SK-N-DZ (cell line): ENCODE data around the gene ALPK3.

Experiments used
- DNase-seq: peaks from one replicate; pipeline ENCODE4 v3.0.0-alpha.2; 2015; ENCODE audit warnings: low spot score

Gene ALPK3

GRCh38 chr15:84890670-84891162 lies 73.6 kb downstream of the ALPK3 start:
- no peak for DNase-seq

- no peak for DNase-seq
These were observed 74.2 kb downstream of the ALPK3 start for GRCh38 chr15:84891339-84891738.

GRCh38 chr15:84892786-84893307 lies 75.7 kb downstream of the ALPK3 start:
- DNase-seq: no peak

- no peak for DNase-seq
These were observed 76.5 kb downstream of the ALPK3 start for GRCh38 chr15:84893607-84894006.

GRCh38 chr15:84894736-84895425 lies 77.7 kb downstream of the ALPK3 start:
- no peak for DNase-seq

DNA sequence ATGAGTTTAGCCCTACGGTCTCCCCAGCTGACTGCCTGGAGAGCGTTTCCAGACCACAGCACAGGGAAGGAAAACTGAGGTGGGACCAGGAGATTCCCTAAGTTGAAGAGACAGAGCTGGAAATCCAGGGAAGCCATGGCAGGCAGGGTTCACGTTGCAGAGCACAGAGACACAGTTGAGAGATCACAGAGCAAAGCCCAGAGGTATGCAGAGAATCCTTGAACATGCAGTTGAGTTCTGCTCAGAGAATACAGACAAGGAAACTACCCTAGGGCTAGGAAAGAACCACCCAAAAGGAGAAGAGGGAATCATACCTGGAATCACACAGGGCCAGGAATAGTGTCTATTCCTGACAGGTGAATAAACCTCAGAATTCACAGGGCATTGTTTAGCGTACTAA lies 81.6 kb downstream of the ALPK3 start:
- DNase-seq: no peak

DNA sequence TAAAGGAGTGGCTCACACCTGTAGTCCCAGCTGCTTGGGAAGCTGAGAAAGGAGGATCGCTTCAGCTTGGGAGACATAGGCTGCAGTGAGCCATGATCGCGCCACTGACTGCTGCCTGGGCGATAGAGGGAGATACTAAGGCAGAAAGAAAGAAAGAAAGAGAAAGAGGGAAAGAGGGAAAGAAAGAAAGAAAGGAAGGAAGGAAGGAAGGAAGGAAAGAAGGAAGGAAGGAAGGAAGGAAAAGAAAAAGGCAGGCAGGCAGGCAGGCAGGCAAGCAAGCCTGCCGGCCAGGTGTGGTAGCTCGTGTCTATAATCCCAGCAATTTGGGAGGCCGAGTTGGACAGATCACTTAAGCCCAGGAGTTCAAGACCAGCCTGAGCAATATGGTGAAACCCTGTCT lies 82.6 kb downstream of the ALPK3 start:
- no peak for DNase-seq

DNA sequence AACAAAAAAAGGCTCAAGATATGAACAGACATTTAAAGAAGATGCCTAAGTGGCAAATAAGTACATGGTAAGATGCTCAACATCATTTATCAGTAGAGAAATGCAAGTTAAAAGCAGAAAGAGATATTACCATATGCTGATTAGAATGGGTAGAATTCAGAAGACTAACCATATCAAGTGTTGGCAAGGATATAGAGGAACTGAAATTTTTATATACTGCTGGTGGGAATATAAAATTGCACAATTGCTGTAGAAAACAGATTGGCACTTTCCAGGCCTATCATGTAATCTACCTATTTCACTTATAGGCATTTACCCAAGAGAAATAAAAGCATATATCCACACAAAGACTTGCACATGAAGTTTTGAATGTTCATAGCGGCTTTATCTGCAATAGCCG lies 84.4 kb downstream of the ALPK3 start:
- DNase-seq: no peak

GRCh38 chr15:84903751-84904150 lies 86.6 kb downstream of the ALPK3 start:
- DNase-seq: no peak

DNA sequence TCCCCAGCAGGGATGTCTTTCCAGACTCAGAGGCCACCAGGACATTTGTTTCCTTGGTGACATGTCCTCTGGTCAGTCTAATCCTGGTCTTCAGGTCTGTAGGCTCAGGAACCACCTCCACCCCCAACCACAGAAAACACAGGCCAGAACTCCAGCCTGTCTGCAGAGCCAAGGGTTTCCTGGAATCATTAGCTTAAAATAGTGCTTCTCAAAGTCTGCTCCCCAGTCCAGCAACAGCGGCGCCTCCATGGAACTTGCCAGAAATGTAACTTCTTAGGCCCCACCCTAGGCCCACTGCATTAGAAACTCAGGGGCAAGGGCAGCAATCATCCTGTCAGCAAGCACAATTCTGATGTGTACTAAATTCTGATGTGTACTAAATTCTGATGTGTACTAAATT lies 87.3 kb downstream of the ALPK3 start:
- no peak for DNase-seq

DNA sequence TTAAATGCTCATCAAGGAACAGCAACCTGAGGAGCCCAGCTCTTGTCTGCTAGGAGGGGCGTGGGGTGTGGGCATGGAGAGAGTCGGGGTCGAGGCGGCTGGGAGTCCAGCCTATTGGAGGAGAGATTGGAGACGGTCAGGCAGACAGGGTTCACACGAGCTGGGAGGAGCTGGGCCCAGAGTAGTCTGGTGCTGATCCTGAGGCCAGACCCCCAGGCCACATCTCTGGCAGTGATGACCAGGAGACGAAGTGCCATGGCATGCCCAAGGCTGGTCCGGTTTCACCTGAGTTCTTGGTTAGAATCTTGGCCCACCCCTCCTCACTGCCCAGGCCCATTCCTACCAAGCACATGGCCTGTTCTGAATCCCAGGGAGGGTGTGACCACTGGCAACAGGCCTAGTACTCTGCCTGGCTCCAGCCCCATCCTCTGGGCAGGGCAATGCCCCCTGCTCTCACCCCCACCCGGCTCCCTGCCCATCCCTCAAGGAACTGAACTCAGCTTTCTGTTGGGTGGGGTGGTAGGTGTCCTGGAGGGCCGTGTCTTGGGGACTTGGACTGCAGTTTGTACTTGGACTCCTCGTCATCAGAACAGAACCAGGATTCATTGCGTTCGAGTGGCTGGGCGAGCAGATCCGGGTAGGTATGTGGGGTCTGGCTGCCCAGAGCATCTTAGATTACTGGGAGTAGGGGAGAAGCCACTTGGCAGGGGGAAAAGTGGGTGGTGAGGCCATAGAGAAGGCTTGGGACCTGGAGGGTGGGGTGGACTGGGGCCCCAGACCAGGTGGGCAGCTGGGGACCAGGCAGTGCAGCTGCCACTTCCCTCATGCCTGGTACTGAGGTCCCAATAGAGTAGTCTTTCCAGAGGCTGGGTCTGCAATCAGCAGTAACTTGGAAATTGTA lies 88.1 kb downstream of the ALPK3 start:
- no peak for DNase-seq

DNA sequence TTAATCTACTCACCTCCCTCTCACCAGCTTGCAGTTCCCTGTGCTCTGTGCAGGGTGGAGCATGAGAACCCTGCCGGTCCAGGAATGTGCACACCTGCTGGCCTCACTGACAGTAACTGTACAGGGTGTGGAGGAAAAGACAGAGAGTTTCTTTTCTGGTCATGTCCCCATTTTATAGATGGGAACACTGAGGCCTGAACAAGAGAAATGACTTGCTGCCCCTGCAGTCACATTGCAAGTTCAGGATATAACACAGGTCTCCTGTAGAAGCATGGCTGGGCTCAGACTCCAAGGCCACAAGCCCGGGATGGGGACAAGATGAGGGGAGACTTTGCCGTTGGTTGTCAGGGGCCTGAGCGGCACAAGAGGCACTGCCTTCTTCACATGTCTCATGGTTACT lies 90.6 kb downstream of the ALPK3 start:
- no peak for DNase-seq

- DNase-seq: no peak
These were observed 91.4 kb downstream of the ALPK3 start for GRCh38 chr15:84908564-84908963.

DNA sequence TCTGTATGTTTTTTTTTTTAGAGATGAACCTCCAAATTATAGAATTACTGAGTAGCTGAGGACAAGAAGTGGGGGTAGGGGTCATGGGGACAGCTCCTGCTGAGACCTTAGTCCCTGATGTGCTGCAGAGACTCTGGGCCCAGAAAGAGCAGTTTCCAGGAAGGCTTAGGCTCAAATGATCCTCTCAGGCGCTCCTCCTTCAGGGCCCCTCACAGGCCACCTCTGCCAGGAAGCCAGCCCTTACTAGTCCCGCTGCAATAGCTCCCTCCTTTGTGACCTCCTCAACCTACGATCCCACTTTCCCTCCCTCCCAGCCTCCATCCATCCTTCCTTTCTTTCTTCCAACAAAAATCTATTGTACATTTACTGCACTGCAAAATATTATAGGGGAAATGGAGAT lies 91.9 kb downstream of the ALPK3 start:
- DNase-seq: no peak

- no peak for DNase-seq
These were observed 92.6 kb downstream of the ALPK3 start for GRCh38 chr15:84909782-84910181.

GRCh38 chr15:84910928-84911623 lies 93.9 kb downstream of the ALPK3 start:
- DNase-seq: peak; percentile 49

GRCh38 chr15:84911879-84912660 lies 94.9 kb downstream of the ALPK3 start:
- no peak for DNase-seq

GRCh38 chr15:84913360-84913723 lies 96.2 kb downstream of the ALPK3 start:
- no peak for DNase-seq

DNA sequence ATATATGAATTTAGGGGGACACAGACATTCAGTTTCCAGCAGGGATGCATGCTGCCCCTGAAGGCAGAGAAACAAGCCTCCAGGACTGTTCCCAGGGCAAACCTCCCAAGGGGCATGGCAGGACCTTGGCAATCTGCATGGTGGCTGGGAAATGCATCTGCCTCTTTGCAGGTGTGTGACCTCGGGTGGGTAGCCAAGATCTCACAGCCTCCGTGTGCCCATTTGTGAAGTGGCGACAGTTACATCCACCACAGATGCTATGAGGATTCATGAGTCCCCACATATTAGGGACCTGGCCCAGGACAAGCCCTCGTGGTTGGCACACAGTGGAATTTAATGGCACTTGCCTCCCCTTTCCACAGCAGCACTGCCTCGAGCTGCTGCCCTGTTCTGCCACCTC lies 97.2 kb downstream of the ALPK3 start:
- DNase-seq: no peak

GRCh38 chr15:84914909-84915605 lies 97.9 kb downstream of the ALPK3 start:
- peak; percentile 93 for DNase-seq

DNA sequence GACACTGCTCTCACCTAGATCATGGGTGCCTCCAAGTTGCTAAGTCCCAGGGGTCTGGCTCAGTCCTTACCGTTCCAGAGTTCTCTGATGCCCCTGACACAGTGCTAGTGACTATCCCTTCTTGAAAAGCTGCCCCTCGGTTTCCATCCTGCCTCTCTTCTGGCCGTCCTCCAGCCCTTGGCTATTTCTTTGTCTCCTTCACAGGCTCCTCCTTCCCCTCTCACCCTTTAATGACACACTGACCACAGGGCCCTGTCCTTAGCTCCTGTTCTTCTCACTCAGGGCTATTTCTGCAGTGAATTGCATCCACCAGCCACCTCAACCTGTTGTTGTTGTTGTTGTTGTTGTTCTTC lies 98.4 kb downstream of the ALPK3 start:
- DNase-seq: no peak
